GM11168 (cell line): ENCODE results near the gene SEC23IP.

Source experiments
- in situ Hi-C: fragments of 300-500 bp; cut with MboI; formaldehyde crosslinking; loops from one replicate; pipeline ENCODE4 v1.12.0; 2022; ENCODE audit warnings: low sequenced_read_pairs; ENCODE audit not compliant: unreplicated experiment

Gene SEC23IP

DNA sequence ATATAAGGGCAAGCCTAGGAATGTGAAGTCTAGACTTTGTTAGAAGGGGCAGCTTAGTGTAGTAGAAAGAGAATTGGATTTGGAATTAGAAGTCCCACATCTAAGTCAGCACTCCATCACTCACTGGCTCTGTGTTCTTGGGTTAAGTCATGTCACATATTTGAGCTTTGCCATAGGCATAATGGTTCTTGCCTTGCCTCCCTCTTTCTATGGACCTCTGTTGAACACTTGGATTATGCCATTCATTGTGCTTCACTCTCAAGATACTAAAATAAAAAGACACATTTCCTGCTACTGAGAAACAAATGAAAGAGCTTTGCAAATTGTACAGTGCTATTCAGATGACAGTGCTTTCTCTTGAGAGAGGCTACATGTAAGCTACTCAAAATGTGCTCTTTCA, 35.9 kb downstream of the SEC23IP start:
- in situ Hi-C loops: no loop called here

DNA sequence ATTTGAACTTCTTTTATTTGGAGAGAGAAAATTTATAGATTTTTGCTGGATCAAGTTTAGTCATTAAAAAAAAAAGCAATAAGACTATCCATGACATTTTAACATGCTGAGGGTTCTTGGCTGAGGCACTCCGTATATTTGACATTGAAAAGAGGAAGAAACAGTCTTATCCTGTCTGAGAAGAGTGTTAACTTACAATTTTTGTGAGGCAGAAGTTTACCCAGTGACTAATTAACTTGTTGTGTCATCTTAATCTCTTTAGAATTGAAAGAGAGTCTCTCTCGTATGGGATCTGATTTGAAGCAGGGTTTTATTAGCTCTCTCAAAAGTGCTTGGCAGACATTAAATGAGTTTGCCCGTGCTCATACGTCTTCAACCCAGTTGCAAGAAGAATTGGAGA, 39.3 kb downstream of the SEC23IP start:
- in situ Hi-C loops: no loop called here

DNA sequence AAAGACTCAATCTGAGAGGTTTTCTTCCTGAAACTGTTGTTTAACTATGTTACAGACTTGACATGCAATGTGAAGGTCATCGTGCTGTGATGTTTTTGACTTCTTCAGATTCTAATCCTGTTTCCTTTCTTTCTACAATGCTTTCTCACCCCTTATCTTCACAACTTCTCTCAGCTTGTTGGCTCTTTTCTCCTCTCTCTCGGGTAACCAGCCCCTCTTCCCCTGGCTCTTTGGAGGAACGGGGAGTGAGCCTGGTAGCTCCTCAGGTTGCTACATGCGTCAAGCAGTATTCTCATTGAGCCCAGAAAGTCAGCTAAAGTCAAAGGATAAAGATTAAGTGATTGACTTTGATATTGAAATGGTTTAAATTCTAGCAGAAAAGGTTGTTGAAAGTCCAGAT, 40.1 kb downstream of the SEC23IP start:
- in situ Hi-C loops: no loop called here

DNA sequence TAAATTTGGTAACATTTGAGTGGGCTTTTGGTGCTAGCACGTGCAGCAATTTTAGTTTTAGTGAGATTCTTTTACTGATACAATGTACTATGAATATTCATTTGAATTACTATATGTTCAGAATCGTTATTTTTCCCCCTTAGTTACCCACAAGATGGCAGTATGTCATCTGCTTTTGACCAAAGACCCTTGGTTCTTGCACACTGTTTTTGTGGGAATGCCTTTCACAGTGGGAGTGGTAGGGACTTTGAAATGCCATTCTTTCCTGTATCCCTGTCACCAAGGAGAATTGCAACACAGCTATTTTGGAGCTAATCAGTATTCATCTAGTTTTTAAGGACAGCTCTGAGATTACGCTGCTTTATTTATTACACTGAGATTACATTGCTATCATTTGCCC, 40.6 kb downstream of the SEC23IP start:
- in situ Hi-C loops: no loop called here

DNA sequence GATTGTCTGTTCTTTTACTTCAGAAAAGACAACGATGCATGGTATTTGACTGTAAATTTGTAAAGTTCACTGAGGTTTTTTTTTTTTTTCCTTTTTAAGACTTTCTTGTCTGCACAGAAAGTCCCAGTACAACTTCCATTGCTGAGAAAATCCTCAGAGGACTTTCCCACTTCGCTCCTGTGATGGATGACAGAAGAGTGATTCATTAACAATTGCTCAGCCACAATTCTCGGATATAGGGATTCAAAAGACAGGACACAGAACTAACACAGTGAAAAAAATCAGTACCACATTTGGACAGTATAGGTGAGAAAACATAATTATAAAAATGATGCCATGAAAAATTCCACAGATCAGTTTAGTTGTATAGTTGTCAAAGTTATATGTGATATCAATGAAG, 48.0 kb downstream of the SEC23IP start:
- in situ Hi-C loops: no loop called here

DNA sequence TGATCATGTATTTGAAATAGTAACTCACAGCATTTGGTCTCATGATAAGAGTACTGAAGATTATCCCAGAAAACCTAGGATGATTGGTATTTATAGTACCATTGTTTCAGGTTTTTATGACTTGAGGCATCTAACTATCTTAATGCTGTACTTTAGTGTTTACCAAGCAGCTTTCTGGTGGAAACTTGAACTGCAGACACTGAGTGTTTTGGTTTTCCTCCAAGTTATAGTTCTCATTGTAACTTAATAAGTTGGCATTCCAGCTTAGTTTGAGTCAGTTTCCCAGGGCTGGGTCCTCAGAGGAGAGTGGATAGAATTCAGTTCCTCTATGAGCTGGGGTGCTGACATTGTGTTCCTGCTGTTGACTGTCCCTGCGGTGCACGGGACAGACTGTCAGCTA, 50.4 kb downstream of the SEC23IP start:
- in situ Hi-C loops: no loop called here

DNA sequence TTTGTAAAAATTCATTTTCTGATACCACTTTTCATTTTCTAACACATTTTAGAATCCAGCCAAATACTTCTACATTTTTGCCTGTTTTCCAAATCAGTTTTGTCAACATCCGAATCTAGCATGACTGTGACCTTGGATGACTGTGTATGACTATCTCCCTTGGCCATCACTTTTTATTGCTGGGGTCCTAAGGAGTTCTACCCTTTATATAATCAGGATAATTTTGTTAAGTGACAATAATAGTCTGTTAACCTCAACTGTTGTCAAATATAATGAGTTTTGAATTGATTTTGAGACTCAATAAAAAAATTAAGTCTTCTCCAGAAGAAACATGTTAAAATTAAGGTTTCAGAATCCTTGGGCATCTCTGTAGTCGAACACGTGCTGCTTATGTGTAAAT, 53.3 kb downstream of the SEC23IP start:
- in situ Hi-C loops: no loop called here

DNA sequence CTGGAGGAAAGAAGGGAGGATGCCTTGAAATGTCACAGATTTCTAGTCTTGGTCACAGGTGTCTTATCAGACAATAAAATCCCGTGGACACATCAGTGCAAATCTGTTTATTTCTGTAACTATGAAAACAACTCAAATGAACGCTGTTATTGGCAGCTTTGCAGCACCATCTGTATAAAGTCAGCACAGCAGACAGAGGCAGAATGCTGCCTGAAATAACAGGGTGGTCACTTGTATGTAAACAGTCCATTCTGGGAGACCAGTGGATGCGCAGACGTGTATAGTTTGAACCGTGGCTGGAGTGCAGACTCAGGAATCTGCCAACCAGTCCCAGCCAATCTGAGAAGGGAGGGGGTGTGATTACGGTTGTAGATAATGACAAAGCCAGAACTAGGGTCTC, 54.8 kb downstream of the SEC23IP start:
- in situ Hi-C loops: no loop called here

DNA sequence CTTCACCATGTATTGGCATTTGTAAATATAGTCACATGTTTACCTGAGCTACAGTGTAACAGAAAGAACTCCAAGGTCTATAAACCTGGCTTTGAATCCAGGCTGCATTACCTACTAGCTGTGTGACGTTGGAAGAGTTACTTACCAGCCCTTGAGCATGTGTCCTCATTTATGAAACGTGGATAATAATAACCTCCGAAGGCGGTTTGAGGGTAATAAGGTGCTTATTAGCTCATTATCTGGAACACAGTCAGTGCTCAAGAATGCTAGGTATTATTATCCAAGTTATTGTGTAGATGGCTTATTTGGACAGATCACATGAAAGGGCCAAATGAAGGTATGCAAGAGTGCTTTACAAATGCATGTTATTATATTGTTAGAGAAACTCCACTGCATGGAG, 64.9 kb downstream of the SEC23IP start:
- in situ Hi-C loops: no loop called here

DNA sequence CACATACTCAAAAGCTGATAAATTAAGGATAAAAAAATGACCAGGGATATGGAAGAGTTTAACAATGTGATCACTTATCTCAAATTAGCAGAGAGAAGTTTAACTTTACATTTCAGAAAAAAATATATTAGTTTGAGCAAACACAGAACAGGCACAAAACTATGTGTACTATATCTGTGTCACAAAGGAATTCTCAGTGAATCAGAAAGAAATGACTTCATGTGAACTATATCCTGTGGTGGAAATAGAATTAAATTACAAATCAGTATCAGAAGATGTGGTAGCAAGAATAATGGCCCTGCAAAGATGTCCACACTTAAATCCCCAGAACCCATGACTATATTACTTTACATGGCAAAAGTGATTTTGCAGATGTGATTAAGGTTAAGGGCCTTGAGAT, 70.3 kb downstream of the SEC23IP start:
- in situ Hi-C loops: no loop called here

DNA sequence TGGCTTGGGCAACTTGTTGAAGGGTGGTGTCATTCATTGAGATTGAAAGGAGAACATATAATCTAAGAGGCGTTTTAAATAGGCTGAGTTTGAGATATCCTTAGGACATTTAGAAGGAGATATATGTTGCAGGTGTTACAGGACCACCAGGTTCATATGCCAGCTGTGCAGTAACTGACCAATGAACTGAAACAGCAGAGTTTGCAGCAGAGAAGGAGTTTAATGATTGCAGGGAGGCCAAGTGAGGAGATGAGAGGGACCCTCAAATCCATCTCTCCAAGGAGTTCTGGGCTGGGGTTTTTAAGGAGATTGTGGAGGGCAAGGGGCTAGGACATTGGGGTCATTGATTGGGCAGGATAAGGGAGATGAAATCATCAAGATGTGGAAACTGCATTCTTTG, 74.5 kb downstream of the SEC23IP start:
- in situ Hi-C loops: no loop called here

DNA sequence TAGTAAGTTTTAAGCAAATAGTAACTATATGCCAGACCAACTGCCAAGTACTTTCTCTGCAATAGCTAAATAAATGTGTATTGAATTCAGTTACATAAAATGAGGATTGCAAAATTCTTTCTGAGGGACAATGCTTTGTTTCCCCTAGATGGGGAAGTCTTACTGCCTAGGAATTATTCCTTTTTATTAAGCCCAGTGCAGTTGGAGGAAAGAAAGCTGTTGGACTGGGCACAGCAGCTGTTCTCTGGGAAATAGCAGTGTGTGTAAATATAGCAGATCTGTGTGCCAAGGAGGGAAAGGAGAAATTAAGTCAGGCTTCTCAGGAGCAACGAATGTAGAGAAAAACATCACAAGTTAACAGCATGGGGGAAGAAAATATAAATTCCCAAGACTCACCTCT, 77.1 kb downstream of the SEC23IP start:
- in situ Hi-C loops: no loop called here

DNA sequence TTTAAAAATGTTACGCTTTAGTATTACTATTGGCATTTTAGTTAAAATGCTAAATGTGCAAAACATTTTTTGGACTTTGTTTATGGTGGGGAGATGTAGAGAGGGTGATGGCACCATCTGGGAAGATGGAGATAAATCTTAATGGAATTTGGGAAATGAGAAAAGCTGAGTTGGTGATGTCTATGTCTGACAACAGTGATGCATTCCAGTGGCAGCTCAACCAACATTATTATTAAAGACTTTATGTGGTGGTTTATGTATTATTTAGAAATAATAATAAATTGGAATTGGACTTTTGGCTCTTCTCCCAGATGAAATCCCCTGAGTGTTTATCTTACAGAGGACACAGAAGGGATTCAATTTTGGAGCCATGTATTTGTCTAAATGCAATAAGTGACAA, 77.6 kb downstream of the SEC23IP start:
- in situ Hi-C loops: no loop called here

DNA sequence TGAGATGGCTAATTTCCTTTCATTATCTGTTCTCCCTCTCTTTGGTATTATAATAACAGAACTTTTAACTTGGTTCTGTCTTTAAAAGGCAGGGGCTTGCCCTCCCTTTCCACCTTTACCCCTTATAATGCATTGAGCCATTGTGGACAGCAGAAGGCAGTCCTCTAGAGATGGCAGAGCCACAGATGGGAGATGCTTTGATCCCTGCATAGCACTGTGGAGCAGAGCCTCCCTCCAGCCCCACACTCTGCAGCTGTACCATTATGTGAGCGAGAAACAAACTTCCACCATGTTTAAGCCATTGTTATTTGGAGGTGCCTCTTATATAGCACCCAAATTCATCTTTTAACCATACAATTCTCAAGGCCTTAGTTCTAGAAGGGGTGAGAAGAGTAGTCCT, 78.4 kb downstream of the SEC23IP start:
- in situ Hi-C loops: no loop called here

DNA sequence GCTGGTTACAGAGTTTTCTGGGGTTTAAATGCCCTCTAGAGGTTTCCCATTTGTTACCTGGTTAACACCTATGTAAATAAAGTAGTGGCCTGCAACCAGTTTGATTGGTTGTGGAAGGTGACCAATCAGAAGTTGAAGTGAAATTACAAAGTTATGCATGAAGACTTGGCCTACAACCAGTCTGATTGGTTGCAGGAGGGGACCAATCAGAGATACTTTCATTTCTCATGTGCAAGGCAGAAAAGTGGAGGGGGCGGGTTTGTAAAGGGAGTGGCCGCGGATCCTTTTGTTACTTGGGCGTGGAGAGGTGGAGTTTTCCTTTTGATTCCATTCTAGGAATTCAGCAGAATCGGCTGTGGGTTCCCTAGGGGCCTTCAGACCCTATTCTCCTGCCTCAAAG, 80.8 kb downstream of the SEC23IP start:
- in situ Hi-C loops: no loop called here

DNA sequence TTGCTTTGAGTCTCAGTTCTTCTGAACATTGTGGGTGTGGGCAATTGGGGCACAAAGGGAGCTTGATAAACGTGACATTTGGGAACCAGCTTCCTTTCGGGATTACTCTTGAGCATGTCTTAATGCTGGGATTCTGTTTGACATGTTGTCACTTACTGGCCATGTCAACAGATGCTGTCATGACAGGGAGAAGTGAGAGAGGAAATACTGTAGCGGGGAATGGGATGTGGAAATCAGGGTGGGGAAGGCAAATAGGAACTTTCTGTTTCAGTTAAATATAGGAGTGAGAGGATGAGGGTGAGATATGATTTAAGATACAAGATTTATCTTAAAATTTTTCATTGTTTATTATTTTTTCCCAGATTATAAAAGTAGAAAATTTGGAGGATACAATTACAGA, 83.9 kb downstream of the SEC23IP start:
- in situ Hi-C loops: no loop called here

DNA sequence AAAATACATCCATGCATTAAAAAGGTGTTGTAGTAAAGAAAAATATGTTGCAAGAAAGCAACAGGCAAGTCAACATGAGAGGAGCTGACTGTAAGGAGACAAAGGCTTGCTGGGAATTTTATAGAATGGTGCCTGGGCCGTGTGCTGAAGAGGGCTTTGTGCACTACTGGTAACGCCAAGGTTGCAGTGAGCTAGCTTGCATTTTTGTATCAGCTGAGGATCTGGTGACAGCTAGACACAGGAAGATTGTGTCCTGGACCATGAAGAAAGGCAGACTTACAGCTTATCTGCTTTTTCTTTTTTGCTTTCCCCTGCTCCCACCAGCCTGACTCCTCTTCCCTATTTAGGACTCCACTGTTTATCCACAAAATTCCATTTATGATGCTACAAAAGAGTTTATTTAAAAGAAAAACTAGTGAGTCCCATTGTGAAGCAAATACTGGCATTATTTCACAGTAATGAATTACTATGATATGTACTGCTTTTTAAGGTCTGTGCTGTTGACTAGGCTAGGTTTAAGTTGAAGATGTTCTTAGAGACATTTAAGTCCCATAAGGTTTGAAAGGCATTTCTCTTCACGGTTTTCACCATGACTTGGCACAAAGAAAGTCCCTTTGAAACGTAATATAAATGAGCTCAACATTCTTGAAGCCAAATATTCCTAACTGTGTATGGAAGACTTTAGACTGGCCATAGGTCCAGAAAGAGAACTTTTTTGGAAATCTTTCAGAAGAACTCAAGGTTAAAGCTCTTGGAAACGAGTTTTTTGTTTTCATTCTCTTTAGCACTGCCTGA, 88.6 kb downstream of the SEC23IP start:
- in situ Hi-C loops: no loop called here

DNA sequence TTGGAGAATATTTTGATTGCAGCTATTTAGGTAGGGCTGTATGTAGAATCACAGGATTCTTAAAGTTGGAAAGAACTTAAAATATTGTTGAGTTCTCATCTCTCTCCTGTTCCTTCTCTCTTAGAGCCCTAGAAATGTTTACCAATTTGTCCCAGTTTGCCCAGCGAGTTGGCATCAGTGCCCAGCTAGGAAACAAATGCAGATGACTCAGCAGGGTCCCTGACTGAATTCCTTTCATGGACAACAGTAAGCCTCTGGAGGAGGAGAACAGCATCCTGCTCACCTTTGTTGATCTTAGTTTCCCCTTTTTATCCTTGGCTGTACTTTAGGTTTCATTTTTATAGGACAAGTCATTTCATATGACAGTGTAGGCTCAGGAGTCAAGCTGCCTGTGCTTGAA, 89.3 kb downstream of the SEC23IP start:
- in situ Hi-C loops: no loop called here

DNA sequence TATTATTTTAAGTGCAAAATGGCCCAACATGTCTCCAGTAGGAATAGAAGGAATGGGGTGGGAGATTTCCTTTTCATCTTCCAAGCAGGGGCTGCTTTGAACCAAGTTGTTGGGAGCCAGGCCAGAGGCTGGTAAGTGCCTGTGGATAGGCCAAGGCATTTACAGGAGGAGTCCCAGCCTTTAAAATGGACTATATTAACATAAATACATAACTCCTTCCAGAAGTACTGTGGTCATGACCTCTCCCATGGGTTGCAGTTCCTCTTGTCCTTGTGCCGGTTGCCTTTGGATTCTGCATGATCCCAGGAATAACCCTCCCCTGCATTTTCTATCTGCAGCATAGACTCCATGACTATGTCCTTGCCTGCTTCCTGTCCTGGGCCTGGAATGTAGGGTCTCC, 95.8 kb downstream of the SEC23IP start:
- in situ Hi-C loops: no loop called here

DNA sequence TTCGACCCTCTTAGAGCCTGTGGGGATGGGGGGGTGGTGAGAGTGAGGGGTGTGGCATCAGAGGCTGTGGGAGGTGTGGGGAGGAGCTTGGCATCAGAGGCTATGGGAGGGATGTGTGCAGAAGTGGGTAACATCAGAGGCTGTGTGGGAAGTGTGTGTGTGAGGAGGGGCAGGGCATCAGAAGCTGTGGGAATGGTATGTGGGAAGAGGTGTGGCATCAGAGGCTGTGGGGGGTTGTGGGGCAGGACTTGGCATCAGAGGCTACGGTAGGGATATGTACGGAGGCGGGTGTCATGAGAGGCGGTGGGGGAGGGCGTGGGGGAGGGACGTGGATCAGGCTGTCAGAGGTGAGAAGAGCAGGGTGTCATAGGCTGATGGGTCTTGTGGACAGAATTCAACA, 97.4 kb downstream of the SEC23IP start:
- in situ Hi-C loops: no loop called here

DNA sequence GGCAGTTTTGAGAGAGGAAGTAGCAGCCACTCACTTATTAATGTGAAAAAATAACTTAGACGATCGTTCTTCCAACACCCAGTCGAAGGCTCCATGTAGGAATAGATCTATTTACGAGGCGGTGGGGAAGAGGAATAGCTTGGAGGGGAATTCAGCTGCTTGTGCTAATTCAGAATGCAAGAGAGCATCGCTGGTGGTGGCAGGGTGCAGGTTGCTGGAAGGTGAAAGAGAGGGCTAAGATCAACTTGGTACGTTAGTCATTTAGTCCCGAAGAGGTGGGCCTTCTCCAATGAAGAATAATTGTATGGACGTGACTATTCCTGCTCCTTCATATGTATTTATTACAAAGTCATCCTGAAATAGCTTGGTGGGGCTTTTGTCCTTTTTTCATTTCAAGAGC, 98.5 kb downstream of the SEC23IP start:
- in situ Hi-C loops: no loop called here

DNA sequence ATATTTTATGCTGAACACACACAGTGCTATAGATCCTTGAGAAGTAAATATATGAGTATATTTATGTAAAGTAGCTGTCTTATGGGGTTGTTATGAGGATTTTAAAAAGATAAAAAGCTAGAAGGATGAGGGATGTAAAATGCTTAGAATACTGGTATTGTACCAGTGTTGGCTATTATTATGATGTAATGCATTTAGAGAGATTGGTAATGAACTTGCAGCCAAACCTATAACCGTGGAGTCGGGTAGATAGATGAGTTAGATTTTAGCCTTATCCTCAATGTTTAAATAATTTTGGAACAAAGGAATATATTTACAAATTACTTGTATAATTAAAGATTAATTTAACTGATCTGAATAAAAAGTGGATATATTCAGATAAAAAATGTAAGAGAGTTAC, 99.3 kb downstream of the SEC23IP start:
- in situ Hi-C loops: no loop called here
